OCI-LY1 (cell line): ENCODE data around the gene SV2C.

Source experiments
- H2AFZ ChIP-seq: fragments of 200-600 bp; sonication (generic), shearing (Covaris generic); 2 replicates; pipeline ENCODE4 v1.6.0; 2014; ENCODE audit warnings: antibody characterized with exemption, mild to moderate bottlenecking, low read length
- H3F3A ChIP-seq: fragments of 200-600 bp; sonication (generic), shearing (Covaris generic); 2 replicates; pipeline ENCODE4 v1.6.0; 2014; ENCODE audit warnings: mild to moderate bottlenecking, antibody characterized with exemption, low read length, moderate library complexity; ENCODE audit not compliant: insufficient read depth
- H3K27ac ChIP-seq: fragments of 200-600 bp; sonication (generic); 2 replicates; pipeline ENCODE4 v1.5.1; 2014; ENCODE audit warnings: low read length, mixed run types, mild to moderate bottlenecking, low read depth; ENCODE audit not compliant: poor library complexity, severe bottlenecking
- H3K27me3 ChIP-seq: fragments of 200-600 bp; sonication (generic); 2 replicates; pipeline ENCODE4 v1.6.0; 2014; ENCODE audit warnings: antibody characterized with exemption, mild to moderate bottlenecking, low read length, moderate library complexity; ENCODE audit not compliant: insufficient read depth
- H3K36me3 ChIP-seq: fragments of 200-600 bp; sonication (generic); 2 replicates; pipeline ENCODE4 v1.6.1; 2014; ENCODE audit warnings: mild to moderate bottlenecking, antibody characterized with exemption, low read length, moderate library complexity, mixed read lengths; ENCODE audit not compliant: insufficient read depth
- H3K4me1 ChIP-seq: fragments of 200-600 bp; sonication (generic); 2 replicates; pipeline ENCODE4 v1.5.1; 2014; ENCODE audit warnings: mild to moderate bottlenecking, low read length, moderate library complexity; ENCODE audit not compliant: insufficient read depth, severe bottlenecking
- H3K4me2 ChIP-seq: fragments of 200-600 bp; sonication (generic), shearing (Covaris generic); 2 replicates; pipeline ENCODE4 v1.6.1; 2014; ENCODE audit warnings: low read length
- H3K4me3 ChIP-seq: fragments of 200-600 bp; sonication (generic); 2 replicates; pipeline ENCODE4 v1.5.1; 2014; ENCODE audit warnings: low read length, low read depth, mild to moderate bottlenecking, mixed read lengths; ENCODE audit not compliant: poor library complexity, severe bottlenecking
- H3K79me2 ChIP-seq: fragments of 200-600 bp; shearing (Covaris generic); 2 replicates; pipeline ENCODE4 v1.6.1; 2016; ENCODE audit warnings: mixed run types, low read length, mixed read lengths; ENCODE audit not compliant: insufficient read depth
- H3K9ac ChIP-seq: fragments of 200-600 bp; sonication (generic), shearing (Covaris generic); 2 replicates; pipeline ENCODE4 v1.6.1; 2014; ENCODE audit warnings: mild to moderate bottlenecking, low read length, mixed read lengths
- H3K9me2 ChIP-seq: fragments of 200-600 bp; sonication (generic), shearing (Covaris generic); 2 replicates; pipeline ENCODE4 v1.6.1; 2014; ENCODE audit warnings: low read depth, mild to moderate bottlenecking, low read length, mixed read lengths
- H3K9me3 ChIP-seq: fragments of 200-600 bp; shearing (Covaris generic); 2 replicates; pipeline ENCODE4 v1.6.1; 2014; ENCODE audit warnings: low read length, mixed read lengths
- H4K20me1 ChIP-seq: fragments of 200-600 bp; sonication (generic), shearing (Covaris generic); 2 replicates; pipeline ENCODE4 v1.6.0; 2016; ENCODE audit warnings: mild to moderate bottlenecking, low read length; ENCODE audit not compliant: insufficient read depth
- CTCF ChIP-seq: fragments of 200-600 bp; sonication (generic), shearing (Covaris generic); IDR thresholded peaks from 2 replicates; pipeline ENCODE4 v1.5.1; 2017; ENCODE audit warnings: mild to moderate bottlenecking, antibody characterized with exemption, low read length, moderate library complexity, mixed read lengths
- EZH2 ChIP-seq: fragments of 200-600 bp; sonication (generic), shearing (Covaris generic); IDR thresholded peaks from 2 replicates; pipeline ENCODE4 v1.8.0; 2017; ENCODE audit warnings: borderline replicate concordance, mixed run types, mild to moderate bottlenecking, antibody characterized with exemption, low read length, moderate library complexity, mixed read lengths

The SV2C gene

GRCh38 chr5:76224898-76225297, 141.7 kb downstream of the SV2C start:
- no peak overlapping the region for H3K4me3 ChIP-seq
- H2AFZ ChIP-seq = no peak overlapping the region
- H3K27me3 ChIP-seq = no peaks in the 10 kb centered on the region
- no peak overlapping the region for H3K27ac ChIP-seq
- H3K4me2 ChIP-seq = no peak overlapping the region
- no peaks in the 10 kb centered on the region for H4K20me1 ChIP-seq
- no peaks in the 10 kb centered on the region for H3K9me2 ChIP-seq
- TF ChIP-seq CTCF (no peak), EZH2 (no peak)
- no peaks in the 10 kb centered on the region for H3K79me2 ChIP-seq
- H3F3A ChIP-seq = no peaks in the 10 kb centered on the region
- no peaks in the 10 kb centered on the region for H3K4me1 ChIP-seq
- H3K9ac ChIP-seq = no peak overlapping the region
- no peaks in the 10 kb centered on the region for H3K36me3 ChIP-seq
- no peaks in the 10 kb centered on the region for H3K9me3 ChIP-seq

- H3K27ac ChIP-seq = no peak overlapping the region
- no peaks in the 10 kb centered on the region for H4K20me1 ChIP-seq
- no peaks in the 10 kb centered on the region for H3K9me3 ChIP-seq
- no peaks in the 10 kb centered on the region for H3F3A ChIP-seq
- H3K4me2 ChIP-seq = no peak overlapping the region
- H3K9me2 ChIP-seq = no peaks in the 10 kb centered on the region
- TF ChIP-seq EZH2 (no peak), CTCF (no peak)
- H3K4me3 ChIP-seq = no peak overlapping the region
- H3K4me1 ChIP-seq = no peaks in the 10 kb centered on the region
- no peaks in the 10 kb centered on the region for H3K36me3 ChIP-seq
- H3K79me2 ChIP-seq = no peaks in the 10 kb centered on the region
- H3K9ac ChIP-seq = no peak overlapping the region
- no peaks in the 10 kb centered on the region for H3K27me3 ChIP-seq
- H2AFZ ChIP-seq = no peak overlapping the region
These were observed 142.2 kb downstream of the SV2C start for GRCh38 chr5:76225336-76225735.

GRCh38 chr5:76229900-76230299, 146.7 kb downstream of the SV2C start:
- no peaks in the 10 kb centered on the region for H3F3A ChIP-seq

More at GRCh38 chr5:76229900-76230299, 146.7 kb downstream of the SV2C start:
- TF ChIP-seq EZH2 (no peak), CTCF (no peak)
- Histone ChIP-seq H3K9me3 (no peaks in the 10 kb centered on the region), H4K20me1 (no peaks in the 10 kb centered on the region), H3K4me3 (no peak overlapping the region), H3K27me3 (no peaks in the 10 kb centered on the region), H3K27ac (no peak overlapping the region), H3K36me3 (no peaks in the 10 kb centered on the region), H3K9me2 (no peaks in the 10 kb centered on the region), H2AFZ (no peak overlapping the region), H3K4me1 (no peaks in the 10 kb centered on the region), H3K4me2 (no peak overlapping the region), H3K9ac (no peak overlapping the region), H3K79me2 (no peaks in the 10 kb centered on the region)
